Stimulated activated CD8-positive, alpha-beta memory T cell treated with anti-CD3 and anti-CD28 coated beads, Interleukin-15, amount 100 ng/mL, for 1 hour (primary cell): ENCODE data around the gene GPC6.
"Not testable (repeated sequence)": the region's sequence is repeated elsewhere in the genome, so short reads cannot be mapped to it uniquely, and the experiment has no call there.

Experiments used
- DNase-seq: peaks from one replicate; pipeline ENCODE4 v3.0.0-alpha.2; 2020; ENCODE audit warnings: low read depth

Gene GPC6

DNA sequence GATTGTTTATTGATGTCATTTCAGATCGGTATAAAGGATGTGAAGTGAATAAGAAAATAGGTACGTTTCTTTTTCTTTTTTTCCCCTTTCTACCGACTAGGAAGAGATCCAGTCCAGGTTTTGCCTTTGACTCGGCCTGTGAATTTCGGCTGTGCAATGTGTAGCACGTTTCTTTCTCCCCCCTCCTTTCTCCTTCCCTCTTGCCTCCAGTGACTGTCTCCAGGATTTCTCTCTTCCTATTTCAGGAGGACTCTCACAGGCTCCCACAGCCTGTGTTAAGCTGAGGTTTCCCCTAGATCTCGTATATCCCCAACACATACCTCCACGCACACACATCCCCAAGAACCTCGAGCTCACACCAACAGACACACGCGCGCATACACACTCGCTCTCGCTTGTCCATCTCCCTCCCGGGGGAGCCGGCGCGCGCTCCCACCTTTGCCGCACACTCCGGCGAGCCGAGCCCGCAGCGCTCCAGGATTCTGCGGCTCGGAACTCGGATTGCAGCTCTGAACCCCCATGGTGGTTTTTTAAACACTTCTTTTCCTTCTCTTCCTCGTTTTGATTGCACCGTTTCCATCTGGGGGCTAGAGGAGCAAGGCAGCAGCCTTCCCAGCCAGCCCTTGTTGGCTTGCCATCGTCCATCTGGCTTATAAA, at the start of gene GPC6:
GPC6 (plus strand) TSS at position 185 of the 657 bp plus-strand sequence.
- no peak for DNase-seq

- DNase-seq = no peak
Observed at GRCh38 chr13:93180356-93180969, 46.1 kb upstream of the GPC6 start.

GRCh38 chr13:93182406-93182805, 44.2 kb upstream of the GPC6 start:
- no peak for DNase-seq

DNA sequence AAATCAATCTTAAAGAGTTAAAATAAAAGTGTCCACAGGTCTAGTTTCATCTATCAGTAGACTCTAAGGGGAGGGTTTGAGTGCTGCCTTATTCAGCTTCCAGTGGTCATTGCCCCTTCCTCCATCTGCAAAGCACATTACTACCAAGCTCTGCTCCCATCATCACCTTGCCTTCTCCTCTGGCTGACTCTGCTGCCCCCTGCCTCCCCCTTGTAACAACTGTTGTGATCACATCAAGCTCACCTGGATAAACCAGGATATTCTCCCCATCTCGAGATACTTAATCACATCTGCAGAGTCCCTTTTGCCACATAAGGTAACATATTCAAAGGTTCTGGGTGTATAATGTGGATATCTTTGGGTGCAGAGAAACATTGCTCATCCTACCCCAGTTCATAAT, 43.3 kb upstream of the GPC6 start:
- no peak for DNase-seq

- no peak for DNase-seq
Observed at GRCh38 chr13:93190006-93190405, 36.6 kb upstream of the GPC6 start.

DNA sequence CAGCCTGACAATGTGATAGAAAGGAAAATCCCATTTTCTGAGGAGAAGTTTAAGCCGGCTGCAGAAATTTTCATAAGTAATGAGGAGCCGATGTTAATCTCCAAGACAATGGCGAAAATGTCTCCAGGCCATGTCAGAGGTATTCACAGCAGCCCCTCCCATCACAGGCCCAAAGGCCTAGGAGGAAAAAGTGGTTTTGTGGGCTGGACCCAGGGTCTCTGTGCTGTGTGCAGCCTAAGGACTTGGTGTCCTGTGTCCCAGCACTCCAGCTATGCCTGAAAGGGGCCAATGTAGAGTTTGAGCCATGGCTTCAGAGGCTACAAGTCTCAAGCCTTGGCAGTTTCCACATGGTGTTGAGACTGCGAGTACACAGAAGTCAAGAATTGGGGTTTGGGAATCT, 32.9 kb upstream of the GPC6 start:
- DNase-seq = no peak

- DNase-seq = no peak
Observed at GRCh38 chr13:93199856-93200255, 26.8 kb upstream of the GPC6 start.

GRCh38 chr13:93200626-93201025, 26.0 kb upstream of the GPC6 start:
- DNase-seq = no peak

GRCh38 chr13:93201992-93202558, 24.5 kb upstream of the GPC6 start:
- DNase-seq = no peak

GRCh38 chr13:93206778-93207392, 19.7 kb upstream of the GPC6 start:
- not testable (repeated sequence) for DNase-seq

- no peak for DNase-seq
Observed at GRCh38 chr13:93216122-93216521, 10.5 kb upstream of the GPC6 start.

DNA sequence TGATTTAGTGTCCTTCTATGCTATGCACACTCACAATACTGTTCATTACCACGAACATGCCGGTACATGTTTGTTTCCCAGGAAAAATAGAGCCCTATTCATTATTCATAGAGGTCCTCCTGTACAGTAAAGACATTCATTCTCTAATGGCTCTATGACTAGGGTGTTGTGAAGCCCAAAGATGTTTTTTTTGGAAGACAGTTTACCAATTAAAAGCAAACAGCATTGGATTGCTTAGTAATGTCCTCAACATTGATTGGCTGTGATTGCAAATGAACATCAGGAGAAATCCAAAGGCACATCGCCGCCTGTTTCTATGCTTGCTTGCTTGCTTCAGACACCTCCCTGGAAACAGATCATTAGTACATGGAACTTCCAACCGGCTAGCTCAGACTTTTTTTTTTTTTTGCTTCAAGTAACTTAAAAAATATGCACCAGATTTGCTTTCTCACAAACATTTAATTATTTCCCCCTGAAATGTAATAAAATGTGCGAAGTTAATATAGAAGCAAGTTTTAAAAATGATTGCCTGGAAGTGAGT, 8.8 kb upstream of the GPC6 start:
- DNase-seq = no peak

- no peak for DNase-seq
Observed at GRCh38 chr13:93218583-93218982, 8.0 kb upstream of the GPC6 start.

- DNase-seq = no peak
Observed at GRCh38 chr13:93220073-93220472, 6.5 kb upstream of the GPC6 start.

- DNase-seq = no peak
Observed at GRCh38 chr13:93222976-93223375, 3.6 kb upstream of the GPC6 start.

DNA sequence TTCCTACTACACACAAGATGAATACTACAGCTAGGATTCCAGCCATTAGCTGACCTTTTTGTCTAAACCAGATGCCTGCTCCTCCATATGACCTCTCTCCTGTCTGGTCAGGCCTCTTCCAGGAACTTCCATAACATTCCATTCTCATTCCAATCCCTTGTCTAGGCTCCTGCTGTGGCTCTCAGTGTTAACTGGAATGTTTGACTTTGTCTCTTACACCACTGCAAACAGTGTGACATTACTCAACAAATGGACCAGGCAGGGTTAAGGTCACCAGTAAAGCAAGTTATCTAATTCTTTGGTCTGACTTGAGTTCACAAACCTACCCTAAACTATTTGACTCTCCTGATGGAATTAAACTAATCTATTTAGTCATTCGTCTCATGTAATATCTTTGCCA, 2.1 kb upstream of the GPC6 start:
- DNase-seq = no peak

DNA sequence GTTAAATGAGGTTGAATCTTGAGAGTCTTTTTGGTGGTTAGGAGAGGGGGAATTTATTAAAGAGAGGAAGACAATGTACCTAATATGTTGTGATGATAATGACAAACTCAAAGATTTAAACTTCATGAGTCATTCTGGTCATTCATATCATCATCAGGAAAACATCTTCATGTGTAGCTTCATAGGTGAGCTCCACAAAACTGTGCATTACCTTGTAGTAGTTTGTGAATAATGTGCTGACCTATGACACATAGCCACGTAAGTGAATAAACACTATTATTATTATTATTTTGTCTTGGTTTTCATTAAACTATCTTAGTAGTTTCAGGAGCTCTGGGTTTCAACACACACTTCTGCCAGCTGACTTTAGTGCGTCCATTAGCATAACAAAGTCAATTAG, 997 bp upstream of the GPC6 start:
- DNase-seq = no peak

- no peak for DNase-seq
Observed at GRCh38 chr13:93226065-93226622, 463 bp upstream of the GPC6 start.

- DNase-seq = no peak
Observed at GRCh38 chr13:93227280-93227877, 772 bp downstream of the GPC6 start.

DNA sequence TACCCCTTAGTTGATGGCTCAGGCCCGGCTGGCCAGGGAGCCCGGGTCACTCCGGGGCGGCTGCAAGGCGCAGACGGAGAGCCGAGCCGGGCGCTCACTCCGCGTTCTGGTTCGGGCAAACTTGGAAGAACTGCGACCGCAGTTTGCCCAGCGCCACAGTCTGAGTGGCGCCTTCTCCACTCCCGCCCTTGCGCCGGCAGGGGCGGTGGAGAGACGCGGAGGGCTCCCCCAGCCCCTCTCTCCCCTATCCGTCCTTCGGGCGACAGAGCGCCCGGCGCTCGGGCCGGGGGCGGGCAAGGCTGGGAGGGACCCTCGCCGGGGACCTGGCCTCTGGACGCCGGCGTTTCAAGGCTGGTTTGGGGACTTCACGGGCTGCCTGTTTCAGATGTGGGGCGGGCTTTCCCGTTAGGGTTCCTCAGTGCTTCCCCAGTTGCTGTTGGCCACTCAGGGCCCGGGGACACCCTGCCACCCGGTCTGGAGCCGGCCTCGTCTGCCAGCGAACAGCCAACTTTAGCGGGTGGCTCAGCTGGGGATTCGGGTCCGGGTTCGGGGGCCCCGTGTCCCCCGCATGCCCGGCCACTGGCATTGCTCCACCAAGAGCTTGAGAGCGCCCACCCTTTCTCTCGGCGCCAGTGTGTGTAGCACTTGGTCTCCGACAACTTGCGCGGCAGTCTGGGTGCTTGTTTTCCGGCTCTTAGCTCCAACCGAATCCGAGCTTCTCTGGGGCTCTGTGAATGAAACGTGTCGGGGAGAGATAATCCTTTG, 1.5 kb downstream of the GPC6 start:
- DNase-seq = no peak

DNA sequence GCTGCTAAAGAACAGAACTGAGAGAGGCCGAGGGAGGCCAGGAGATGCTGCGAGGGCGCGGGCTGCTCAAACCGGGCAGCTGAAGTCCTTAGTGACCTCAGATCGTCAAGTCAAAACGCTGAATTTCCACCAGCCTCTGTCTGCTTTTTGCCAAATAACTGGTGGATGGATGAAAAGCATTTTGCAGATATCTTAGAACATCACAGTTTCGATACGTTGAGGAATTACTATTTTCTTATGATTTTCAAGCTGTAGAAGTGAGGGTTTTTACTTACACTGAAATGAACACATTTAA, 2.0 kb downstream of the GPC6 start:
- no peak for DNase-seq
